Measurements from ENCODE around the gene RARB. TPM values are rescaled to one million over a fixed set of nuclear protein-coding genes. Genes with fewer than 3 reads are reported as not detected.

Gene RARB
- total and polyA plus RNA-seq, 9 of the 15 experiments (the other 6 are each of a cell fraction or from before 2014, with no cell fraction given) = 0.15 to 1.3 (median 0.27) TPM

- TF ChIP-seq ZNF318 (IDR thresholded peaks at IDR 0.05; ENCODE audit: borderline replicate concordance in 1 of 2, low read depth in 1 of 2) (no peak), ELF1 (tag; IDR thresholded peaks at IDR 0.05) (no peak), ZNF146 (CRISPR knock-in tag; IDR thresholded peaks at IDR 0.05; ENCODE audit: unreplicated experiment) (no peak)
Observed at GRCh38 chr3:25508433-25508832, 80.4 kb downstream of the RARB start (continued).

Measured in K562 (cell line).